ENCODE measurements around the gene TTC39A. TPM values are rescaled to one million over a fixed set of nuclear protein-coding genes. Genes with fewer than 3 reads are reported as not detected.

TTC39A gene
- total RNA-seq, 1 experiment from 2014 or later = 8.3 TPM

- ChIA-PET CTCF (no interaction called here), POLR2A (no interaction called here)
- DNase-seq (ENCODE audit: low read depth, low spot score) (no peak), ATAC-seq (no peak)
- peaks cover 10% of the 10 kb centered on the region for H3K4me1 ChIP-seq (ENCODE audit: control insufficient read depth, insufficient read depth, low read length)
- BruUV-seq (replicated peaks) = no TSS peak
- no peak overlapping the region for H3K4me3 ChIP-seq (ENCODE audit: low read depth in 2 of 2, low read length in 2 of 2)
- no peak overlapping the region for H3K27ac ChIP-seq (ENCODE audit: low read length)
- in situ Hi-C loops (cut with HindIII; ENCODE audit: low pct_unique_long_range_greater_than_20kb, low sequenced_read_pairs) (no loop called here), intact Hi-C loops (cut with micrococcal nuclease; ENCODE audit: unreplicated experiment) (no loop called here)
- TF ChIP-seq SIN3A (IDR thresholded peaks at IDR 0.05; ENCODE audit: borderline replicate concordance, insufficient read depth, low read depth, low read length) (no peak), POLR2AphosphoS5 (IDR thresholded peaks at IDR 0.05; ENCODE audit: low read depth, low read length) (no peak), TCF7L2 (IDR thresholded peaks at IDR 0.05; ENCODE audit: low read depth, low read length) (no peak)
- TF ChIP-seq, protein P1, sequence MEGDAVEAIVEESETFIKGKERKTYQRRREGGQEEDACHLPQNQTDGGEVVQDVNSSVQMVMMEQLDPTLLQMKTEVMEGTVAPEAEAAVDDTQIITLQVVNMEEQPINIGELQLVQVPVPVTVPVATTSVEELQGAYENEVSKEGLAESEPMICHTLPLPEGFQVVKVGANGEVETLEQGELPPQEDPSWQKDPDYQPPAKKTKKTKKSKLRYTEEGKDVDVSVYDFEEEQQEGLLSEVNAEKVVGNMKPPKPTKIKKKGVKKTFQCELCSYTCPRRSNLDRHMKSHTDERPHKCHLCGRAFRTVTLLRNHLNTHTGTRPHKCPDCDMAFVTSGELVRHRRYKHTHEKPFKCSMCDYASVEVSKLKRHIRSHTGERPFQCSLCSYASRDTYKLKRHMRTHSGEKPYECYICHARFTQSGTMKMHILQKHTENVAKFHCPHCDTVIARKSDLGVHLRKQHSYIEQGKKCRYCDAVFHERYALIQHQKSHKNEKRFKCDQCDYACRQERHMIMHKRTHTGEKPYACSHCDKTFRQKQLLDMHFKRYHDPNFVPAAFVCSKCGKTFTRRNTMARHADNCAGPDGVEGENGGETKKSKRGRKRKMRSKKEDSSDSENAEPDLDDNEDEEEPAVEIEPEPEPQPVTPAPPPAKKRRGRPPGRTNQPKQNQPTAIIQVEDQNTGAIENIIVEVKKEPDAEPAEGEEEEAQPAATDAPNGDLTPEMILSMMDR (IDR thresholded peaks at IDR 0.05) = no peak
- no peaks in the 10 kb centered on the region for H3K36me3 ChIP-seq (ENCODE audit: control insufficient read depth, insufficient read depth, low read length)
- H3K9me3 ChIP-seq (ENCODE audit: control insufficient read depth, insufficient read depth, low read depth, low read length) = no peaks in the 10 kb centered on the region
- H3K27me3 ChIP-seq (ENCODE audit: control insufficient read depth, insufficient read depth, low read length) = no peaks in the 10 kb centered on the region
Observed at GRCh38 chr1:51317798-51318197, 12.6 kb downstream of the TTC39A start.

GRCh38 chr1:51316846-51317120, 13.6 kb downstream of the TTC39A start:
- CTCF ChIA-PET = no interaction called here
- ATAC-seq = no peak
- no peaks in the 10 kb centered on the region for H3K9me3 ChIP-seq (ENCODE audit: control insufficient read depth, insufficient read depth, low read depth, low read length)
- no peak overlapping the region for H3K4me3 ChIP-seq (ENCODE audit: low read depth in 2 of 2, low read length in 2 of 2)
- H3K36me3 ChIP-seq (ENCODE audit: control insufficient read depth, insufficient read depth, low read length) = no peaks in the 10 kb centered on the region
- POLR2A ChIA-PET = no interaction called here
- TF ChIP-seq SIN3A (IDR thresholded peaks at IDR 0.05; ENCODE audit: borderline replicate concordance, insufficient read depth, low read depth, low read length) (no peak), POLR2AphosphoS5 (IDR thresholded peaks at IDR 0.05; ENCODE audit: low read depth, low read length) (no peak), TCF7L2 (IDR thresholded peaks at IDR 0.05; ENCODE audit: low read depth, low read length) (no peak), REST (IDR thresholded peaks at IDR 0.05; ENCODE audit: insufficient read depth in 1 of 2, low read depth in 2 of 2, low read length in 1 of 2) (no peak)
- TF ChIP-seq, protein P1 (IDR thresholded peaks at IDR 0.05) = no peak
- H3K27me3 ChIP-seq (ENCODE audit: control insufficient read depth, insufficient read depth, low read length) = no peaks in the 10 kb centered on the region
- H3K4me1 ChIP-seq (ENCODE audit: control insufficient read depth, insufficient read depth, low read length) = peaks cover 10% of the 10 kb centered on the region
- in situ Hi-C loops (cut with HindIII; ENCODE audit: low pct_unique_long_range_greater_than_20kb, low sequenced_read_pairs) (no loop called here), intact Hi-C loops (cut with micrococcal nuclease; ENCODE audit: unreplicated experiment) (no loop called here)
- no TSS peak for BruUV-seq (replicated peaks)
- H3K27ac ChIP-seq (ENCODE audit: low read length) = no peak overlapping the region
- DNase-seq (ENCODE audit: low read depth, low spot score) = no peak

All from Panc1 (cell line).